DND-41 (cell line): ENCODE data around the gene ZBP1.

Source experiments
- ATAC-seq: fragments of 200-7000 bp; cut with Tn5 transposase; 3 replicates; pipeline ENCODE4 v1.9.1; 2021; ENCODE audit warnings: low read depth; ENCODE audit not compliant: insufficient read depth
- DNase-seq: peaks from one replicate; pipeline ENCODE4 v3.0.0-alpha.2; 2020
- H2AFZ ChIP-seq: 2 replicates; pipeline ENCODE4 v1.6.0; 2012; ENCODE audit warnings: low read depth, low read length
- H3K27ac ChIP-seq: 2 replicates; pipeline ENCODE4 v1.5.1; 2012; ENCODE audit warnings: low read length, inconsistent platforms
- H3K27me3 ChIP-seq: fragments of 200-600 bp; sonication (generic); 2 replicates; pipeline ENCODE4 v1.6.0; 2012; ENCODE audit warnings: low read length, mild to moderate bottlenecking, inconsistent platforms; ENCODE audit not compliant: insufficient read depth, poor library complexity
- H3K36me3 ChIP-seq: 2 replicates; pipeline ENCODE4 v1.5.1; 2012; ENCODE audit warnings: low read length, inconsistent platforms; ENCODE audit not compliant: insufficient read depth
- H3K4me1 ChIP-seq: 2 replicates; pipeline ENCODE4 v1.5.1; 2012; ENCODE audit warnings: mild to moderate bottlenecking, low read length; ENCODE audit not compliant: insufficient read depth
- H3K4me2 ChIP-seq: 2 replicates; pipeline ENCODE4 v1.6.0; 2012; ENCODE audit warnings: mild to moderate bottlenecking, moderate library complexity, low read length, inconsistent platforms; ENCODE audit not compliant: insufficient read depth
- H3K4me3 ChIP-seq, 2 experiments: fragments of 200-600 bp in 1 of 2; shearing (Covaris generic) in 1 of 2; 2 replicates each; pipeline ENCODE4 v1.5.1; 2012 to 2016; ENCODE audit warnings: inconsistent platforms in 2 of 2, low read length in 2 of 2, mild to moderate bottlenecking in 2 of 2, low read depth in 1 of 2, moderate library complexity in 1 of 2
- H3K79me2 ChIP-seq: 2 replicates; pipeline ENCODE4 v1.6.0; 2012; ENCODE audit warnings: low read length, inconsistent platforms; ENCODE audit not compliant: insufficient read depth
- H3K9ac ChIP-seq: 2 replicates; pipeline ENCODE4 v1.6.0; 2012; ENCODE audit warnings: low read depth, mild to moderate bottlenecking, inconsistent platforms, low read length, moderate library complexity
- H3K9me3 ChIP-seq: 2 replicates; pipeline ENCODE4 v1.5.1; 2012; ENCODE audit warnings: low read length, moderate library complexity, mild to moderate bottlenecking, inconsistent platforms; ENCODE audit not compliant: insufficient read depth, severe bottlenecking
- H4K20me1 ChIP-seq: 2 replicates; pipeline ENCODE4 v1.6.0; 2012; ENCODE audit warnings: low read length; ENCODE audit not compliant: insufficient read depth
- EZH2 ChIP-seq: IDR thresholded peaks from 3 replicates; pipeline ENCODE4 v1.6.1; 2012; ENCODE audit warnings: borderline replicate concordance, low read depth, mild to moderate bottlenecking, moderate library complexity, low read length, inconsistent platforms; ENCODE audit not compliant: severe bottlenecking
- TF ChIP-seq, protein P1 (sequence below): IDR thresholded peaks from 2 replicates; pipeline ENCODE4 v1.5.1; 2012; ENCODE audit warnings: borderline replicate concordance, low read length, moderate library complexity, mild to moderate bottlenecking; ENCODE audit not compliant: poor library complexity, severe bottlenecking; ENCODE audit errors: extremely low read depth

The ZBP1 gene

DNA sequence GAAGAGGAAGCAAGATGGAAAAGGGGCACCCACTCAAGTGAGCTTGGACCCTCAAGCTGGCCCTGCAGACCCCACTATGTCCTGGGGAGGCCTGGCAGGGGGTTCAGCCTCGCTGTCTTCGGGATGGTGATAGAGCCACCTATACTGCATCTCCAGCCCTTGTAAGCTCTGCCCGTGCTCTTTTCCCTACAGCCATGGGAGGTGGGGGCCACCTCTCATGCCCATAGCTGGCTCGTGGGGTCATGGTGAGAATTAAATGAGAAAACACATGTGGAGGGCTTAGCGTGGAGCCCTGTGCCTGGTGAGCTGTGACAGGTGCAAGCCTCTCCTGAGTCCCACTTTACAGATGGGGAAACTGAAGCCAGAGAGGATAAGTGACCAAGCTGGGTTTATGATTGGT lies 31.6 kb downstream of the ZBP1 start:
- no peak for DNase-seq
- Histone ChIP-seq H3K36me3 (no peaks in the 10 kb centered on the region), H4K20me1 (peaks cover 45% of the 10 kb centered on the region), H3K9me3 (no peaks in the 10 kb centered on the region), H3K27me3 (peaks cover 22% of the 10 kb centered on the region), H3K79me2 (no peaks in the 10 kb centered on the region), H3K4me1 (no peaks in the 10 kb centered on the region), H2AFZ (no peak overlapping the region), H3K4me3 (no peak overlapping the region), H3K9ac (no peak overlapping the region), H3K4me2 (no peak overlapping the region), H3K27ac (no peak overlapping the region)
- TF ChIP-seq, protein P1, sequence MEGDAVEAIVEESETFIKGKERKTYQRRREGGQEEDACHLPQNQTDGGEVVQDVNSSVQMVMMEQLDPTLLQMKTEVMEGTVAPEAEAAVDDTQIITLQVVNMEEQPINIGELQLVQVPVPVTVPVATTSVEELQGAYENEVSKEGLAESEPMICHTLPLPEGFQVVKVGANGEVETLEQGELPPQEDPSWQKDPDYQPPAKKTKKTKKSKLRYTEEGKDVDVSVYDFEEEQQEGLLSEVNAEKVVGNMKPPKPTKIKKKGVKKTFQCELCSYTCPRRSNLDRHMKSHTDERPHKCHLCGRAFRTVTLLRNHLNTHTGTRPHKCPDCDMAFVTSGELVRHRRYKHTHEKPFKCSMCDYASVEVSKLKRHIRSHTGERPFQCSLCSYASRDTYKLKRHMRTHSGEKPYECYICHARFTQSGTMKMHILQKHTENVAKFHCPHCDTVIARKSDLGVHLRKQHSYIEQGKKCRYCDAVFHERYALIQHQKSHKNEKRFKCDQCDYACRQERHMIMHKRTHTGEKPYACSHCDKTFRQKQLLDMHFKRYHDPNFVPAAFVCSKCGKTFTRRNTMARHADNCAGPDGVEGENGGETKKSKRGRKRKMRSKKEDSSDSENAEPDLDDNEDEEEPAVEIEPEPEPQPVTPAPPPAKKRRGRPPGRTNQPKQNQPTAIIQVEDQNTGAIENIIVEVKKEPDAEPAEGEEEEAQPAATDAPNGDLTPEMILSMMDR = no peak
- no peak for TF ChIP-seq EZH2
- ATAC-seq = no peak

DNA sequence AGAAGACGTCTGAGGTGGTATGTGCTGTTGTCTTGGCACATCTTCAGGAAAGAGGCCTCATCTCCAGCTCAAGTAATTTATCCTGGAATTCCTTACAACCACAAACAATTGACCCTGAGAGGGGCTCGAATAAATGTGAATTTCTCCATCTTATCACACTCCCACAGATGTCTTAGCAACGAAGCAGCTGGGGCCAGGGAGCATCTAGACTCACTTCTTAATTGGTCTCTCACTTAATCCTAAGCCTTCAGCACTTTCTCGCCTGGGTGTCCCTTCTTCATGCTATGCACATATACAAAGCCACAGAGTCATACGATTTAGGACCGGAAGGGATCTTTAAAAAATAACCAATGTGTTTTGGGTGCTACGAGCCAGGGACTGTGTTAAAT lies 32.2 kb downstream of the ZBP1 start:
- no peak for DNase-seq
- Histone ChIP-seq H3K9me3 (no peaks in the 10 kb centered on the region), H4K20me1 (peaks cover 41% of the 10 kb centered on the region), H3K4me2 (no peak overlapping the region), H3K27me3 (peaks cover 22% of the 10 kb centered on the region), H3K36me3 (no peaks in the 10 kb centered on the region), H3K79me2 (no peaks in the 10 kb centered on the region), H3K27ac (no peak overlapping the region), H3K4me1 (no peaks in the 10 kb centered on the region), H3K9ac (no peak overlapping the region), H3K4me3 (no peak overlapping the region), H2AFZ (no peak overlapping the region)
- ATAC-seq = no peak
- TF ChIP-seq EZH2 = no peak
- TF ChIP-seq, protein P1 = no peak

DNA sequence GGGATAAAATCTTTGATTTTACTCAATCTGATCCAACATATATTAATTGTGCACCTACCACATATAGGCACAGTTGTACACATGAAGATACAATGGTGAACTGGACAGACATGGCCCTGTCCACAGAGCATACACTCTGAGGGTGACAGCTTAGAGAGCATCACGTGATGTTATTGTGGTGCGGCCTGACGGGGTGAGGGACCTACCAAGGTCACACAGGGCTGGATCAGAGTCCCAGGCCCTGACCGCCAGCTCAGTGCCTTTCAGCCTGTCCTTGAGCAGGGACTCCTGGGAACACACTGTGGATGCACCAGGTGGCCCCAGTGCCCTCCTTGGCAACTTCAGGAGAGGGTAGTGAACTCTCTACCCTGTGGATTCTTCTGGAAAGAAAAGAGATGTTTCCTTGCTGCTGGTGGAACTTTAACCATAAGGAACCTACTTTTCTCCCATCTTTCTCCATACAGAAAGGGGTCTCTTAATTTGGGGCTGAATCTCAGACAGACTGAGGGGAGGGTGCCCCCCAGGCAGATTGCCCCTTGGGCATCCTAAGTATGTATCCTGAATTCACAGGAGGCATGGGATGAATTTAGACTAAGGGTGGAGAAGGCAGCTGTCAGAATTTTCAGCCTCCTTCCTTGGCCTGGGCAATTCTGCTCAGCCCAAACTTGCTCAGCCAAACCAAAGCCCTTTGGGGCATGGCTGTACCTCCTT lies 32.8 kb downstream of the ZBP1 start:
- ATAC-seq = no peak
- Histone ChIP-seq H3K79me2 (no peaks in the 10 kb centered on the region), H2AFZ (no peak overlapping the region), H3K4me3 (no peak overlapping the region), H3K9ac (no peak overlapping the region), H3K4me1 (no peaks in the 10 kb centered on the region), H3K4me2 (no peak overlapping the region), H3K27me3 (peaks cover 22% of the 10 kb centered on the region), H3K9me3 (no peaks in the 10 kb centered on the region), H3K36me3 (no peaks in the 10 kb centered on the region), H4K20me1 (peaks cover 35% of the 10 kb centered on the region), H3K27ac (no peak overlapping the region)
- DNase-seq = no peak
- TF ChIP-seq, protein P1 = no peak
- no peak for TF ChIP-seq EZH2

DNA sequence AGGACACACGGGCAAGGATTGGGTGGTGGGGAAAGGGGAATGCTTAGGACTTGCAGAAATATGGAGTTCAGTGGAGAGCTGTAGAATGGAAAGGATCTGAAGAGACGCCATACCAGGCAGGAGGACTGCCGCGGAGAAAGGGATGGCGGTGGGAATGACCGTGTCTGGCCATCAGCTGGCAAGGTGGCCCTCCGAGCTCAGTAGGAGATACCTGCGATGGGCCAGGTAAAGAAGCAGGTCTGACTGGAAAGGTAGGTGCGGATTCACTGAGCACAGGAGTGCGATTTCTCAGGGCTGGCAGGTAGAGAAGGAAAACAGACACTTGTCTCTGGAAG lies 33.3 kb downstream of the ZBP1 start:
- H3K9ac ChIP-seq = no peak overlapping the region
- no peaks in the 10 kb centered on the region for H3K4me1 ChIP-seq
- DNase-seq (no peak), ATAC-seq (no peak)
- no peak overlapping the region for H3K4me3 ChIP-seq
- peaks cover 35% of the 10 kb centered on the region for H4K20me1 ChIP-seq
- H3K36me3 ChIP-seq = no peaks in the 10 kb centered on the region
- peaks cover 19% of the 10 kb centered on the region for H3K27me3 ChIP-seq
- no peaks in the 10 kb centered on the region for H3K9me3 ChIP-seq
- H3K79me2 ChIP-seq = no peaks in the 10 kb centered on the region
- no peak overlapping the region for H2AFZ ChIP-seq
- TF ChIP-seq EZH2 = no peak
- TF ChIP-seq, protein P1 = no peak
- no peak overlapping the region for H3K27ac ChIP-seq
- H3K4me2 ChIP-seq = no peak overlapping the region
